ENCODE data around the gene OPRL1.
"Not testable (repeated sequence)": the region's sequence is repeated elsewhere in the genome, so short reads cannot be mapped to it uniquely, and the experiment has no call there.

The OPRL1 gene

GRCh38 chr20:64121586-64121985, 41.7 kb downstream of the OPRL1 start:
- DNase-seq: no peak

GRCh38 chr20:64122927-64123326, 43.0 kb downstream of the OPRL1 start:
- DNase-seq: not testable (repeated sequence)

GRCh38 chr20:64123517-64123916, 43.6 kb downstream of the OPRL1 start:
- DNase-seq: not testable (repeated sequence)

- no peak for DNase-seq
These were observed 49.4 kb downstream of the OPRL1 start for GRCh38 chr20:64129146-64129782.

GRCh38 chr20:64130271-64130670, 50.4 kb downstream of the OPRL1 start:
- no peak for DNase-seq

- no peak for DNase-seq
These were observed 51.0 kb downstream of the OPRL1 start for GRCh38 chr20:64130876-64131275.

- no peak for DNase-seq
These were observed 51.5 kb downstream of the OPRL1 start for GRCh38 chr20:64131406-64131805.

- no peak for DNase-seq
These were observed 54.1 kb downstream of the OPRL1 start for GRCh38 chr20:64133951-64134407.

GRCh38 chr20:64134744-64135143, 54.9 kb downstream of the OPRL1 start:
- not testable (repeated sequence) for DNase-seq

- no peak for DNase-seq
These were observed 56.3 kb downstream of the OPRL1 start for GRCh38 chr20:64136004-64136710.

GRCh38 chr20:64137598-64138031, 57.7 kb downstream of the OPRL1 start:
- no peak for DNase-seq

GRCh38 chr20:64138276-64138815, 58.5 kb downstream of the OPRL1 start:
- DNase-seq: no peak

GRCh38 chr20:64139199-64140060, 59.5 kb downstream of the OPRL1 start:
- no peak for DNase-seq

- DNase-seq: no peak
These were observed 60.4 kb downstream of the OPRL1 start for GRCh38 chr20:64140061-64140931.

- DNase-seq: no peak
These were observed 61.1 kb downstream of the OPRL1 start for GRCh38 chr20:64140956-64141355.

GRCh38 chr20:64142590-64142989, 62.7 kb downstream of the OPRL1 start:
- DNase-seq: no peak

- no peak for DNase-seq
These were observed 63.3 kb downstream of the OPRL1 start for GRCh38 chr20:64143018-64143801.

GRCh38 chr20:64144144-64144912, 64.4 kb downstream of the OPRL1 start:
- DNase-seq: no peak

GRCh38 chr20:64145458-64146300, 65.8 kb downstream of the OPRL1 start:
- DNase-seq: no peak
